Neutrophil (primary cell): ENCODE measurements around the gene ANKRD11.

Source experiments
- H3K27ac ChIP-seq: fragments of 200-600 bp; sonication (generic); 2 replicates; pipeline ENCODE4 v1.5.1; 2016; ENCODE audit warnings: mild to moderate bottlenecking, moderate library complexity
- H3K27me3 ChIP-seq: fragments of 200-600 bp; sonication (generic); 2 replicates; pipeline ENCODE4 v1.6.0; 2016; ENCODE audit warnings: mild to moderate bottlenecking
- H3K36me3 ChIP-seq: fragments of 200-600 bp; sonication (generic); 2 replicates; pipeline ENCODE4 v1.5.1; 2017
- H3K4me1 ChIP-seq, 2 experiments: fragments of 200-600 bp in 1 of 2; sonication (generic) in 1 of 2; 1 replicate in 1 of 2; 2 replicates in 1 of 2; pipeline versions ENCODE4 v1.5.1 to v1.6.1; 2013 to 2016; ENCODE audit warnings: low read depth in 1 of 2, low read length in 1 of 2, mild to moderate bottlenecking in 1 of 2, moderate library complexity in 1 of 2; ENCODE audit not compliant: control insufficient read depth in 1 of 2, insufficient read depth in 1 of 2
- H3K4me3 ChIP-seq, 2 experiments: fragments of 200-600 bp in 1 of 2; sonication (generic) in 1 of 2; 1 replicate in 1 of 2; 2 replicates in 1 of 2; pipeline ENCODE4 v1.5.1; 2013 to 2016; ENCODE audit warnings: low read depth in 1 of 2, low read length in 1 of 2, mild to moderate bottlenecking in 1 of 2, moderate library complexity in 1 of 2
- H3K9me3 ChIP-seq: fragments of 200-600 bp; sonication (generic); 2 replicates; pipeline ENCODE4 v1.5.1; 2016
- TF ChIP-seq, protein P1 (sequence below): fragments of 200-600 bp; sonication (generic); IDR thresholded peaks from 2 replicates; pipeline ENCODE4 v1.5.1; 2016; ENCODE audit warnings: antibody characterized with exemption

Gene ANKRD11

DNA sequence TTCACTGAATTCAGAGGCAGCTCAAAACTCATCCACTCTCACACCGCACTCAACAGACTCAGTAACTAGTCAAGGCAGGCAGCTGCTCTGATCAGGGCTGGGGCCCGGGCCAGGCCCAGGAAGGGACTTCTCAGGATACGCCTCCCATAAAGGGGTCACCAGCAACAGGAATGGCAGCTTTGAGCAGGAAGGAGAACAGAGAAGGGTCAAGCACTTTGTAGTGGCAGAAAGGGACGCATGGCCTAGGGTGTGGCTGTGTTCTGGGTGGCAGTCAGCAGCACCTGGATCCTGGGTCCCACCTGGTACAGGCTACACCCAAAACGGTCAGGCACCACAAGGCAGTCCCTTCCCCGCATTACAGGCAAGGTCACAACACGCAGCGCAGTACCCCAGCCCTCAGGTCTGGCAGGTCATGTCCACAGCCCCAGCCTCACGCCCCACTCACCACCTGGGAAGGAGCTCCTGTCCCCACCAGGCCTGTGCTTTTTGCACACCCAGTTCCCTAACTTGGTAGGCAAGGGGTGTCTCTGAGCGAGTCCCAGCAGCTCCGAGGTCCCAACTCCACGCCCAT, 173.2 kb downstream of the ANKRD11 start:
- H3K36me3 ChIP-seq, result peaks cover 22% of the 10 kb centered on the region
- H3K9me3 ChIP-seq, result no peaks in the 10 kb centered on the region
- no peaks in the 10 kb centered on the region for H3K27me3 ChIP-seq
- H3K4me1 ChIP-seq, result peaks cover 36 to 53% of the 10 kb centered on the region in 2 experiments
- TF ChIP-seq, protein P1, sequence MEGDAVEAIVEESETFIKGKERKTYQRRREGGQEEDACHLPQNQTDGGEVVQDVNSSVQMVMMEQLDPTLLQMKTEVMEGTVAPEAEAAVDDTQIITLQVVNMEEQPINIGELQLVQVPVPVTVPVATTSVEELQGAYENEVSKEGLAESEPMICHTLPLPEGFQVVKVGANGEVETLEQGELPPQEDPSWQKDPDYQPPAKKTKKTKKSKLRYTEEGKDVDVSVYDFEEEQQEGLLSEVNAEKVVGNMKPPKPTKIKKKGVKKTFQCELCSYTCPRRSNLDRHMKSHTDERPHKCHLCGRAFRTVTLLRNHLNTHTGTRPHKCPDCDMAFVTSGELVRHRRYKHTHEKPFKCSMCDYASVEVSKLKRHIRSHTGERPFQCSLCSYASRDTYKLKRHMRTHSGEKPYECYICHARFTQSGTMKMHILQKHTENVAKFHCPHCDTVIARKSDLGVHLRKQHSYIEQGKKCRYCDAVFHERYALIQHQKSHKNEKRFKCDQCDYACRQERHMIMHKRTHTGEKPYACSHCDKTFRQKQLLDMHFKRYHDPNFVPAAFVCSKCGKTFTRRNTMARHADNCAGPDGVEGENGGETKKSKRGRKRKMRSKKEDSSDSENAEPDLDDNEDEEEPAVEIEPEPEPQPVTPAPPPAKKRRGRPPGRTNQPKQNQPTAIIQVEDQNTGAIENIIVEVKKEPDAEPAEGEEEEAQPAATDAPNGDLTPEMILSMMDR, result no peak
- peak overlapping the region; percentile 78 for H3K27ac ChIP-seq
- no peak overlapping the region for H3K4me3 ChIP-seq

DNA sequence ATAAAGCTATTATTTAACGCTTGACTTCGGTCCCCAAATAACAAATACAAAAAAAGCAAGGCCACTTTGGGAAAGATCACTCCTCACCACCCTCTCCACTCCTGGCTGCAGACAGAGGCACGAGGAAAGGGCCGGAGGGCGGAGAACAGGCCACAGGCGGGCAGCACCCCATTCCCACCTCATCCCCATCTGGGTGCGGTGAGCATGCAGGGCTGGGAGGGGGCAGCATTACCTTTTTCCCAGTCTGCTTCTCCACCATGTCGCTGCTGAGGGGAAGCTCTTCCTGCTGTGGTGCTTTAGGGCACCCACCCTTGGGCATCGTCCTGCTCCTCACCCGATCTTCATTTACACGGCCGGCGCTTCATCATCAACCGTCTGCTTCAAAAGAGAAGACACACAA, 173.7 kb downstream of the ANKRD11 start:
- Histone ChIP-seq H3K4me3 (peak overlapping the region in 1 of 2 experiments; percentile 14), H3K4me1 (peaks cover 33 to 51% of the 10 kb centered on the region in 2 experiments), H3K27me3 (no peaks in the 10 kb centered on the region), H3K9me3 (no peaks in the 10 kb centered on the region), H3K36me3 (peaks cover 27% of the 10 kb centered on the region), H3K27ac (peak overlapping the region; percentile 78)
- TF ChIP-seq, protein P1, result no peak

DNA sequence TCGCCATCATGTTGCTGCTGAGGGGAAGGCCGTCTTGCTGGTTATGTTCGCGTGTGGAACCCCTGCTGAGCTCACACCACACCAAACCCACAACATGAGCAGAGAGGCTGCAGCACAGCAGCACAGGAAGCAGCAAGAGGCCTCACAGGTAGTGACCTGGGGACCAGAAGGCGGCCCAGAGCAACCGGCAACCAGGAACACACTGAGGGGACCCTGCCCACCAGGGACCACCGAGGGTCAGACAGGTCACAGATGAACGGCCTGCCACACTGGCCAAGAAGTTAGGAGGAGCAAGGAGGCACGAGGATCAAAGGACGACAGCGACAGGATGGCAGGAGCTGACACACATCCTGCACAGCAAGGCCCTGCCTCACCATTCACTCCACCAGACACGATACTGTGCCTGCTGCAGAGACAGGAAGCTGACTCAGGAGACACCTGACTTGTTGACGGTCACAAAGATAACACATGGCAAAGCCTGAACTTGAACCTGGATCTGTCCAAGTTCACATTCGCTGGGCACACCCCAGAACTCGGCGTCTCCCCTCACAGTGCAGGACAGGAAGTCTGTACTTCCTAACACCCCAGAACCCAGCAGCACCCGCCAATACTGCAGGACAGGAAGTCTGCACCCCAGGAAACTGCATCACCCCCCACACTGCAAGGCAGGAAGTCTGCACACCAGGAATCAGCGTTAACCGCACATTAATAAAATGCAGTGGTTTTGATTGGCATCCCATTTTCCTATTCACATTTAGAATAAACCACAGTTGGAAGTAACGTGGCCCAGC, 174.4 kb downstream of the ANKRD11 start:
- Histone ChIP-seq H3K27me3 (no peaks in the 10 kb centered on the region), H3K9me3 (no peaks in the 10 kb centered on the region), H3K4me3 (peak overlapping the region in 1 of 2 experiments; percentile 14), H3K36me3 (peaks cover 29% of the 10 kb centered on the region), H3K27ac (peak overlapping the region; percentile 78), H3K4me1 (peaks cover 33 to 51% of the 10 kb centered on the region in 2 experiments)
- TF ChIP-seq, protein P1, result no peak

DNA sequence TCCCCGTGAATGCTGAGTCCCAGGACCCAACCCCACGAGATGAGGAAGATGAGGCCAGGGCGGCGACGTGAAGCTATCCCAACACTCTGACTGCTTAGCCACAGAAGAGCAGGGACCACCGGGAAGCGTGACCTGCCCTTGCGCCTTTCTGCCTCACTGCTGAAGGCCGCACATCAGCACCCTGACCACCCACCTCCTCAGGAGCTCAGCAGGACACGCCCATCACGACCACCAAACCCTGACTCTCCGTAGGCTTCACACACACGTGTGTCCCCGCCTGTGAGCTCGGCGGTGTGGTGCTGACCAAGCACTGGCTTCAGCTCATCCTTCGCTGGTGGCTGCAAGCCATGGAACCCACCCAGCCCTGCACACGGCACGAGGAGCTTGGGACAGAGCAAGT, 175.1 kb downstream of the ANKRD11 start:
- peaks cover 33 to 45% of the 10 kb centered on the region in 2 experiments for H3K4me1 ChIP-seq
- TF ChIP-seq, protein P1, result no peak
- no peaks in the 10 kb centered on the region for H3K27me3 ChIP-seq
- H3K36me3 ChIP-seq, result peaks cover 29% of the 10 kb centered on the region
- H3K27ac ChIP-seq, result peak overlapping the region; percentile 78
- no peaks in the 10 kb centered on the region for H3K9me3 ChIP-seq
- H3K4me3 ChIP-seq, result no peak overlapping the region

DNA sequence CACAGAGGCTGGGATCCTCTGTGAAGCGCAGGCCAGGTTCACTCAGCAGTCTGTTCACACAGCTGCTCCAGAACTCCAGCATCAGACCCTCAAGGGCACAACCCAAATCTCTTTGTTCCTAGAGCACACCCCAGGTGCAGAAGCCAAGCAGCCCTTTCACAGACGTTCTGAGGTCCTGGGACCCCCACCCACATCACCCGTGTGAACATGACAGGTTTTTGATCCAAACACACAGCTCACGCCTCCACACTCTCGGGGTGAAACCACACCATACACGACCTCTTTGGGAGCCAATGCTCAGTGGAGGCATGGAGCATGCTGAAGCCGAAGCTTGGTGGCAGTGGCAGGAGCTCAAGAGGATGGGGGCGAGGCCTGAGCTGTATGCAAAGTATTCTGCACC, 175.5 kb downstream of the ANKRD11 start:
- no peak overlapping the region for H3K4me3 ChIP-seq
- peaks cover 29% of the 10 kb centered on the region for H3K36me3 ChIP-seq
- TF ChIP-seq, protein P1, result no peak
- H3K9me3 ChIP-seq, result no peaks in the 10 kb centered on the region
- H3K27me3 ChIP-seq, result no peaks in the 10 kb centered on the region
- no peak overlapping the region for H3K27ac ChIP-seq
- H3K4me1 ChIP-seq, result peaks cover 33 to 41% of the 10 kb centered on the region in 2 experiments
